OCI-LY7 (cell line): Measurements from ENCODE around the gene ZNF619. TPM values are rescaled to one million over a fixed set of nuclear protein-coding genes. Genes with fewer than 3 reads are reported as not detected.
A peak's percentile ranks its signal among the peaks of the same experiment; 100 is the strongest.

ENCODE experiments used
- BruUV-seq: library from RNA; stranded (reverse); fragments of 400-500 nt; replicated peaks from 2 replicates; lab custom pipeline; 2021; lab: Mats Ljungman, UMichigan
- CTCF ChIA-PET: fragments of 300-600 bp; sonication (Branson Sonifier 250); formaldehyde crosslinking; loops from one replicate; lab custom pipeline; 2022; ENCODE audit warnings: antibody characterized with exemption; ENCODE audit not compliant: unreplicated experiment; lab: Charles Lee
- POLR2A ChIA-PET: fragments of 300-600 bp; sonication (Branson Sonifier 250); formaldehyde crosslinking; loops from one replicate; lab custom pipeline; 2022; ENCODE audit warnings: antibody characterized with exemption; lab: Charles Lee
- DNase-seq: peaks from one replicate; pipeline ENCODE4 v3.0.0-alpha.2; 2015; ENCODE audit warnings: low spot score
- H2AFZ ChIP-seq: fragments of 200-600 bp; sonication (generic), shearing (Covaris generic); 2 replicates; pipeline ENCODE4 v1.6.1; 2014; ENCODE audit warnings: mild to moderate bottlenecking, antibody characterized with exemption, low read length, moderate library complexity
- H3K27ac ChIP-seq: fragments of 200-600 bp; sonication (generic); 2 replicates; pipeline ENCODE4 v1.5.1; 2014; ENCODE audit warnings: mixed run types, low read depth, mild to moderate bottlenecking, moderate library complexity, low read length, inconsistent platforms; ENCODE audit not compliant: poor library complexity, severe bottlenecking
- H3K36me3 ChIP-seq: fragments of 200-600 bp; sonication (generic); 2 replicates; pipeline ENCODE4 v1.6.1; 2014; ENCODE audit warnings: mild to moderate bottlenecking, antibody characterized with exemption, low read length, moderate library complexity, mixed read lengths; ENCODE audit not compliant: insufficient read depth
- H3K4me1 ChIP-seq: fragments of 200-600 bp; sonication (generic); 2 replicates; pipeline ENCODE4 v1.5.1; 2014; ENCODE audit warnings: mild to moderate bottlenecking, low read length; ENCODE audit not compliant: insufficient read depth, poor library complexity, severe bottlenecking
- H3K4me2 ChIP-seq: fragments of 200-600 bp; sonication (generic); 2 replicates; pipeline ENCODE4 v1.6.1; 2014; ENCODE audit warnings: mild to moderate bottlenecking, low read length
- H3K4me3 ChIP-seq: fragments of 200-600 bp; sonication (generic); 2 replicates; pipeline ENCODE4 v1.5.1; 2014; ENCODE audit warnings: mild to moderate bottlenecking, low read depth, low read length; ENCODE audit not compliant: poor library complexity, severe bottlenecking
- H3K79me2 ChIP-seq: fragments of 200-600 bp; sonication (generic); 2 replicates; pipeline ENCODE4 v1.6.1; 2016; ENCODE audit warnings: low read depth, mild to moderate bottlenecking, low read length, moderate library complexity, mixed read lengths; ENCODE audit not compliant: insufficient read depth
- H3K9me2 ChIP-seq: fragments of 200-600 bp; sonication (generic); 2 replicates; pipeline ENCODE4 v1.6.1; 2016; ENCODE audit warnings: mild to moderate bottlenecking, low read length, mixed read lengths; ENCODE audit not compliant: insufficient read depth
- H3K9me3 ChIP-seq: fragments of 200-600 bp; sonication (generic); 2 replicates; pipeline ENCODE4 v1.6.1; 2014; ENCODE audit warnings: mild to moderate bottlenecking, mixed run types, low read length, mixed read lengths
- H4K20me1 ChIP-seq: fragments of 200-600 bp; sonication (generic); 2 replicates; pipeline ENCODE4 v1.6.1; 2014; ENCODE audit warnings: mild to moderate bottlenecking, antibody characterized with exemption, low read length, moderate library complexity, mixed read lengths; ENCODE audit not compliant: insufficient read depth
- EZH2phosphoT487 ChIP-seq: fragments of 200-600 bp; sonication (generic); IDR thresholded peaks from 2 replicates; pipeline ENCODE4 v1.6.1; 2018; ENCODE audit warnings: low read depth, borderline replicate concordance, mild to moderate bottlenecking, mixed run types, antibody characterized with exemption, low read length, moderate library complexity, mixed read lengths
- intact Hi-C: fragments of 100-400 bp; cut with micrococcal nuclease; formaldehyde crosslinking; loops from one replicate; pipeline ENCODE4 v1.10.0; 2022; ENCODE audit not compliant: unreplicated experiment
- total RNA-seq, 2 experiments: library from RNA; depleted of rRNA in 1 of 2; stranded (reverse); fragments of >200 nt in 1 of 2; shearing (Covaris generic) in 1 of 2; gene quantifications; 2 replicates each; pipeline ENCODE4 v1.2.3, GENCODE V29; 2014 to 2022
- TF ChIP-seq, protein P1 (sequence below): fragments of 200-600 bp; sonication (generic); conservative IDR thresholded peaks from 2 replicates; pipeline ENCODE4 v1.5.1; 2014; ENCODE audit warnings: mild to moderate bottlenecking, antibody characterized with exemption, low read length, moderate library complexity, mixed read lengths

The ZNF619 gene
- total RNA-seq, 2 experiments from 2014 or later = 0.16 to 0.80 TPM

GRCh38 chr3:40518848-40519247 lies 41.9 kb downstream of the ZNF619 start:
- no peak overlapping the region for H3K4me2 ChIP-seq
- H3K79me2 ChIP-seq = no peaks in the 10 kb centered on the region
- ChIA-PET POLR2A (interaction anchor here (0.6 to 0.7 kb wide), 2 partner anchors 8 to 606 kb away, joined by 3 to 4 read pairs; no protein-coding TSS in a partner anchor), CTCF (no interaction called here)
- no peak overlapping the region for H3K4me3 ChIP-seq
- H3K27ac ChIP-seq = no peak overlapping the region
- TF ChIP-seq EZH2phosphoT487 = no peak
- TF ChIP-seq, protein P1, sequence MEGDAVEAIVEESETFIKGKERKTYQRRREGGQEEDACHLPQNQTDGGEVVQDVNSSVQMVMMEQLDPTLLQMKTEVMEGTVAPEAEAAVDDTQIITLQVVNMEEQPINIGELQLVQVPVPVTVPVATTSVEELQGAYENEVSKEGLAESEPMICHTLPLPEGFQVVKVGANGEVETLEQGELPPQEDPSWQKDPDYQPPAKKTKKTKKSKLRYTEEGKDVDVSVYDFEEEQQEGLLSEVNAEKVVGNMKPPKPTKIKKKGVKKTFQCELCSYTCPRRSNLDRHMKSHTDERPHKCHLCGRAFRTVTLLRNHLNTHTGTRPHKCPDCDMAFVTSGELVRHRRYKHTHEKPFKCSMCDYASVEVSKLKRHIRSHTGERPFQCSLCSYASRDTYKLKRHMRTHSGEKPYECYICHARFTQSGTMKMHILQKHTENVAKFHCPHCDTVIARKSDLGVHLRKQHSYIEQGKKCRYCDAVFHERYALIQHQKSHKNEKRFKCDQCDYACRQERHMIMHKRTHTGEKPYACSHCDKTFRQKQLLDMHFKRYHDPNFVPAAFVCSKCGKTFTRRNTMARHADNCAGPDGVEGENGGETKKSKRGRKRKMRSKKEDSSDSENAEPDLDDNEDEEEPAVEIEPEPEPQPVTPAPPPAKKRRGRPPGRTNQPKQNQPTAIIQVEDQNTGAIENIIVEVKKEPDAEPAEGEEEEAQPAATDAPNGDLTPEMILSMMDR = no peak
- DNase-seq = no peak
- H3K36me3 ChIP-seq = no peaks in the 10 kb centered on the region
- H3K9me3 ChIP-seq = no peaks in the 10 kb centered on the region
- H3K4me1 ChIP-seq = no peaks in the 10 kb centered on the region
- H3K9me2 ChIP-seq = no peaks in the 10 kb centered on the region
- BruUV-seq = no TSS peak
- intact Hi-C loops = no loop called here
- H4K20me1 ChIP-seq = no peaks in the 10 kb centered on the region
- H2AFZ ChIP-seq = no peak overlapping the region

DNA sequence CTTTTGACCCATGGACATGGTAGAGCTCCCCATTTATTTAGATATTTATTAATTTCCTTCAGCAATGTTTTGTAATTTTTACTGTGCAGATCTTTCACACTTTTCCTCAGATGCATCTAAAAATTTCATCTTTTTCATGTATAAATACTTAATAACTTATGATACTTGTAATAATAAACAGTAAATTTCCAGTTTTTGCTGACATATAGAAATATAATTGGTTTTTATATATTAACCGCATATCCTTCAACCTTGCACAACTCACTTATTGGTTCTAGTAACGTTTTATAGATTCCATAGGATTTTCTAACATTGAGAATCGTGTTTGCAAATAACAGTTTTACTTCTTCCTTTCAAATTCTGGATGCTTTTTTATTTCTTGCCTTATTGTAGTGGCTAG lies 44.3 kb downstream of the ZNF619 start:
- CTCF ChIA-PET = no interaction called here
- Histone ChIP-seq H3K36me3 (no peaks in the 10 kb centered on the region), H3K4me1 (peaks cover 5% of the 10 kb centered on the region), H4K20me1 (no peaks in the 10 kb centered on the region), H3K79me2 (no peaks in the 10 kb centered on the region), H2AFZ (no peak overlapping the region), H3K27ac (no peak overlapping the region), H3K4me2 (no peak overlapping the region), H3K9me3 (no peaks in the 10 kb centered on the region), H3K4me3 (no peak overlapping the region), H3K9me2 (no peaks in the 10 kb centered on the region)
- intact Hi-C loops = loop anchor here (10.0 kb wide), 1 partner anchor 194 kb away; no protein-coding TSS in a partner anchor
- no peak for DNase-seq
- POLR2A ChIA-PET = no interaction called here
- BruUV-seq = no TSS peak
- TF ChIP-seq EZH2phosphoT487 = no peak
- TF ChIP-seq, protein P1 = no peak

- Histone ChIP-seq H3K36me3 (no peaks in the 10 kb centered on the region), H3K9me3 (no peaks in the 10 kb centered on the region), H3K4me3 (no peak overlapping the region), H3K9me2 (no peaks in the 10 kb centered on the region), H3K27ac (no peak overlapping the region), H2AFZ (peak overlapping the region; percentile 89), H3K4me2 (peak overlapping the region; percentile 79; the same call in 1 of the 2 replicates), H3K4me1 (peaks cover 5% of the 10 kb centered on the region), H3K79me2 (no peaks in the 10 kb centered on the region), H4K20me1 (no peaks in the 10 kb centered on the region)
- POLR2A ChIA-PET = interaction anchor here (0.6 to 2.0 kb wide), 11 partner anchors 9 to 1266 kb away, joined by 3 to 7 read pairs (median 3); partner anchors contain the start of genes EIF1B and ZNF619
- no TSS peak for BruUV-seq
- TF ChIP-seq, protein P1 = no peak
- no peak for TF ChIP-seq EZH2phosphoT487
- no peak for DNase-seq
- CTCF ChIA-PET = interaction anchor here (0.5 kb wide), 1 partner anchor 973 kb away, joined by 3 read pairs; no protein-coding TSS in a partner anchor
- intact Hi-C loops = loop anchor here (1.0 to 10.0 kb wide), 2 partner anchors 70 to 191 kb away; no protein-coding TSS in a partner anchor
Measured at GRCh38 chr3:40523781-40524180, 46.9 kb downstream of the ZNF619 start.
